ENCODE measurements around the gene PCDHA8.
A peak's percentile ranks its signal among the peaks of the same experiment; 100 is the strongest.

DNA sequence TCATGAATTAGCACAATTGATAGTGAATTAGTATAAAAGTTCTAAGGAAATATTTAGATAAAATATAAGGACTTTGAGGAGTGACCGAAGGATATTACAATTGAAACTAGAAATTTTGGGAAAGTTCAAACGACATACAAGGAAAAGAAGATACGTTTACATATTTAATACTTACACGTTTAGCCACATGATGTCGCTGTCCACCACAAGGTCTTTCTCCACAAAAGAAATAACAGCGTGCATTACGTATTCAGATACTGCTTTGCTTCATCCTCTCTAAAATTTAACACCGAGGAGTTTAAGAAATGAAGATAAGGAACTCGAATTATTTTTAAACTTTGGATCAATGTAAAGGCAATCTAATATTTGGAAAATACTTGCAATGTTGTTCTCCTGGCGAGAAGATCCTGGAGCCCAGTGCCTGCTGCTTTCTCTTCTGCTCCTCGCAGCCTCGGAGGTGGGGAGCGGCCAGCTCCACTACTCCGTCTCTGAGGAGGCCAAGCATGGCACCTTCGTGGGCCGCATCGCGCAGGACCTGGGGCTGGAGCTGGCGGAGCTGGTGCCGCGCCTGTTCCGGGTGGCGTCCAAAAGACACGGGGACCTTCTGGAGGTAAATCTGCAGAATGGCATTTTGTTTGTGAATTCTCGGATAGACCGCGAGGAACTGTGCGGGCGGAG is 40.0 kb upstream of the PCDHA8 start, which contains the start of gene PCDHA3:
- TF ChIP-seq, protein P1, sequence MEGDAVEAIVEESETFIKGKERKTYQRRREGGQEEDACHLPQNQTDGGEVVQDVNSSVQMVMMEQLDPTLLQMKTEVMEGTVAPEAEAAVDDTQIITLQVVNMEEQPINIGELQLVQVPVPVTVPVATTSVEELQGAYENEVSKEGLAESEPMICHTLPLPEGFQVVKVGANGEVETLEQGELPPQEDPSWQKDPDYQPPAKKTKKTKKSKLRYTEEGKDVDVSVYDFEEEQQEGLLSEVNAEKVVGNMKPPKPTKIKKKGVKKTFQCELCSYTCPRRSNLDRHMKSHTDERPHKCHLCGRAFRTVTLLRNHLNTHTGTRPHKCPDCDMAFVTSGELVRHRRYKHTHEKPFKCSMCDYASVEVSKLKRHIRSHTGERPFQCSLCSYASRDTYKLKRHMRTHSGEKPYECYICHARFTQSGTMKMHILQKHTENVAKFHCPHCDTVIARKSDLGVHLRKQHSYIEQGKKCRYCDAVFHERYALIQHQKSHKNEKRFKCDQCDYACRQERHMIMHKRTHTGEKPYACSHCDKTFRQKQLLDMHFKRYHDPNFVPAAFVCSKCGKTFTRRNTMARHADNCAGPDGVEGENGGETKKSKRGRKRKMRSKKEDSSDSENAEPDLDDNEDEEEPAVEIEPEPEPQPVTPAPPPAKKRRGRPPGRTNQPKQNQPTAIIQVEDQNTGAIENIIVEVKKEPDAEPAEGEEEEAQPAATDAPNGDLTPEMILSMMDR (IDR thresholded peaks at IDR 0.05), result peak in 1 of 4 experiments; percentile 36
- TF ChIP-seq POLR2AphosphoS5 (IDR thresholded peaks at IDR 0.05), result no peak
